Caco-2 (cell line): ENCODE data around the gene RIMS1. TPM values are rescaled to one million over a fixed set of nuclear protein-coding genes. Genes with fewer than 3 reads are reported as not detected.

ENCODE experiments used
- BruUV-seq: library from RNA; stranded (reverse); fragments of 400-500 nt; replicated peaks from 2 replicates; lab custom pipeline; 2021; lab: Mats Ljungman, UMichigan
- CTCF ChIA-PET: fragments of 300-600 bp; sonication (Branson Sonifier 250); formaldehyde crosslinking; loops from one replicate; lab custom pipeline; 2022; ENCODE audit warnings: antibody characterized with exemption; lab: Charles Lee
- POLR2A ChIA-PET: fragments of 300-600 bp; sonication (Branson Sonifier 250); formaldehyde crosslinking; loops from one replicate; lab custom pipeline; 2022; ENCODE audit warnings: antibody characterized with exemption; lab: Charles Lee
- DNase-seq, 2 experiments: peaks; one replicate each; pipeline versions ENCODE4 v3.0.0 to v3.0.0-alpha.2; 2020 to 2022
- H3K27me3 ChIP-seq: replicated peaks from 2 replicates; pipeline ENCODE4 v1.6.0; 2011; ENCODE audit warnings: low read length; ENCODE audit not compliant: control insufficient read depth, insufficient read depth
- H3K36me3 ChIP-seq: 2 replicates; pipeline ENCODE4 v1.5.1; 2011; ENCODE audit warnings: low read length; ENCODE audit not compliant: control insufficient read depth, insufficient read depth
- H3K4me1 ChIP-seq: fragments of 250-450 bp; sonication (Bioruptor Pico); 2 replicates; pipeline ENCODE4 v1.5.1; 2020; ENCODE audit warnings: mild to moderate bottlenecking
- H3K4me3 ChIP-seq: 2 replicates; pipeline ENCODE4 v1.5.1; 2011; ENCODE audit warnings: low read depth, mild to moderate bottlenecking, control low read depth, low read length
- H3K9me3 ChIP-seq: fragments of 250-450 bp; sonication (Bioruptor Pico); 2 replicates; pipeline ENCODE4 v1.5.1; 2020; ENCODE audit warnings: mild to moderate bottlenecking, moderate library complexity
- H3K27ac Mint-ChIP-seq: one replicate; pipeline ENCODE4 v1.8.0; 2022; ENCODE audit warnings: mixed read lengths; ENCODE audit not compliant: unreplicated experiment
- H3K27me3 Mint-ChIP-seq: one replicate; pipeline ENCODE4 v1.8.0; 2022; ENCODE audit warnings: mixed read lengths; ENCODE audit not compliant: insufficient read depth, unreplicated experiment
- H3K36me3 Mint-ChIP-seq: one replicate; pipeline ENCODE4 v1.8.0; 2022; ENCODE audit warnings: mild to moderate bottlenecking, mixed read lengths; ENCODE audit not compliant: insufficient read depth, unreplicated experiment
- H3K4me1 Mint-ChIP-seq: one replicate; pipeline ENCODE4 v1.8.0; 2022; ENCODE audit warnings: low read depth, mixed read lengths; ENCODE audit not compliant: unreplicated experiment
- H3K4me3 Mint-ChIP-seq: one replicate; pipeline ENCODE4 v1.8.0; 2022; ENCODE audit warnings: mild to moderate bottlenecking, moderate library complexity, mixed read lengths; ENCODE audit not compliant: unreplicated experiment
- H3K9me3 Mint-ChIP-seq: one replicate; pipeline ENCODE4 v1.8.0; 2022; ENCODE audit warnings: mixed read lengths; ENCODE audit not compliant: unreplicated experiment
- CTCF ChIP-seq, 2 experiments: fragments of 200-600 bp in 1 of 2; IDR thresholded peaks; 1 replicate in 1 of 2; 2 replicates in 1 of 2; pipeline versions ENCODE4 v1.5.1 to v1.8.0; 2011 to 2022; ENCODE audit warnings: antibody characterized with exemption in 1 of 2, control low read depth in 1 of 2, inconsistent platforms in 1 of 2, low read depth in 1 of 2, low read length in 1 of 2, mild to moderate bottlenecking in 1 of 2, moderate library complexity in 1 of 2; ENCODE audit not compliant: insufficient read depth in 1 of 2, severe bottlenecking in 1 of 2, unreplicated experiment in 1 of 2
- intact Hi-C: fragments of 100-400 bp; cut with micrococcal nuclease; formaldehyde crosslinking; loops from one replicate; pipeline ENCODE4 v1.10.0; 2022; ENCODE audit not compliant: unreplicated experiment
- total RNA-seq: library from RNA; stranded (reverse); gene quantifications from 2 replicates; pipeline ENCODE4 v1.2.3, GENCODE V29; 2022

The RIMS1 gene
- total RNA-seq, 1 experiment from 2014 or later, result 3.4 TPM

- Histone ChIP-seq H3K4me1 (peaks cover 4% of the 10 kb centered on the region; the same call in 1 of the 2 replicates), H3K4me3 (no peak overlapping the region), H3K27me3 (no peaks in the 10 kb centered on the region), H3K36me3 (no peaks in the 10 kb centered on the region), H3K9me3 (no peaks in the 10 kb centered on the region)
- H3K27ac Mint-ChIP-seq, result no peak overlapping the region
- ChIA-PET CTCF (no interaction called here), POLR2A (no interaction called here)
- H3K9me3 Mint-ChIP-seq, result no peaks in the 10 kb centered on the region
- no peak for TF ChIP-seq CTCF (IDR thresholded peaks at IDR 0.05; ENCODE audit: insufficient read depth in 1 of 2, low read depth in 1 of 2, low read length in 1 of 2, severe bottlenecking in 1 of 2, unreplicated experiment in 1 of 2)
- H3K36me3 Mint-ChIP-seq, result no peaks in the 10 kb centered on the region
- no TSS peak for BruUV-seq
- no peak overlapping the region for H3K4me3 Mint-ChIP-seq
- intact Hi-C loops, result no loop called here
- H3K27me3 Mint-ChIP-seq, result no peaks in the 10 kb centered on the region
- no peaks in the 10 kb centered on the region for H3K4me1 Mint-ChIP-seq
- no peak for DNase-seq
These were observed 530.6 kb downstream of the RIMS1 start for GRCh38 chr6:72416744-72417465.

DNA sequence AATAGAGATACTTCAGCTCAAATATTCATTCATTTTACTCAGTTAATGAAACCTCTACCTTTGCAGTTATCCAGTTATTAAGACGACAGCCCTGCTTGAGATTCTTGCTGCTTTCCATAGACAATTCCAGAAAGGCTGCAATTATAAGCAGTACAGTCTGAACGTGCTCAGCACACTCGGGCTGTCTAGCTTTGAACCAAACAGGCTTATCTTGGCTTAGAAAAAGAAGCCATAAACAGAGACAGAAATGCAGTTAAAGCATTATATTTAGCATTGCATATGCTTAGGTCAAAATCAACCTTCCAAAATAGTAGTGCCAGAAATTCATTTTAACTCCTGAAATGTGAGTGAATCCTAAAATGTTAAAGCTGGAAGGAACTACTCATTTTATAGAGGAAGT, 531.4 kb downstream of the RIMS1 start:
- Histone ChIP-seq H3K9me3 (no peaks in the 10 kb centered on the region), H3K27me3 (no peaks in the 10 kb centered on the region), H3K4me1 (peaks cover 4% of the 10 kb centered on the region; the same call in 1 of the 2 replicates), H3K36me3 (no peaks in the 10 kb centered on the region), H3K4me3 (no peak overlapping the region)
- no TSS peak for BruUV-seq
- Mint-ChIP-seq H3K27me3 (no peaks in the 10 kb centered on the region), H3K36me3 (no peaks in the 10 kb centered on the region), H3K9me3 (no peaks in the 10 kb centered on the region), H3K27ac (no peak overlapping the region), H3K4me1 (no peaks in the 10 kb centered on the region), H3K4me3 (no peak overlapping the region)
- TF ChIP-seq CTCF (IDR thresholded peaks at IDR 0.05; ENCODE audit: insufficient read depth in 1 of 2, low read depth in 1 of 2, low read length in 1 of 2, severe bottlenecking in 1 of 2, unreplicated experiment in 1 of 2), result no peak
- CTCF ChIA-PET, result interaction anchor here (1.1 kb wide), 1 partner anchor 162 kb away, joined by 5 read pairs; no protein-coding TSS in a partner anchor
- POLR2A ChIA-PET, result no interaction called here
- intact Hi-C loops, result no loop called here
- DNase-seq, result no peak

DNA sequence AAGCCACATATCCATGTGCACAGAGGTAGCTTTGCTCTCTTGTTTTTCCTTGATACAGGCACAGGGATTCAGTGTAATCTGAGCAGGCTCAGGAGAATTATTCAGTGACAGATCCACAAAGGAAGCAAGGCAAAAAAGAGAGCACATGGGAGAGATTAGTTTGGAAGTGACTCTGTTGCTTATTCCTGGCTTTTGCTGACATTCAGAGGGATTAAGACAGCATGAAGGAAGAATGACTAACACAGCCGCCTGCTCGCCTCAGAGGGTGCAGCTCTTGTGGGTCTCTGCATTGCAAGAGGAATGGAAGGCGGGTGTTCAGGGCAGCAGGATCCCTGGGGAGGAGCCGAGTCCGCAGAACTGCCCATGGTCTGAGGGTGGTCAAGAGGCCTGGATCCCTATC, 532.1 kb downstream of the RIMS1 start:
- Mint-ChIP-seq H3K27ac (no peak overlapping the region), H3K9me3 (no peaks in the 10 kb centered on the region), H3K36me3 (no peaks in the 10 kb centered on the region), H3K4me1 (no peaks in the 10 kb centered on the region), H3K27me3 (no peaks in the 10 kb centered on the region), H3K4me3 (no peak overlapping the region)
- no TSS peak for BruUV-seq
- intact Hi-C loops, result no loop called here
- no peak overlapping the region for H3K4me3 ChIP-seq
- no peaks in the 10 kb centered on the region for H3K27me3 ChIP-seq
- ChIA-PET POLR2A (no interaction called here), CTCF (interaction anchor here (1.1 kb wide), 1 partner anchor 162 kb away, joined by 5 read pairs; no protein-coding TSS in a partner anchor)
- H3K4me1 ChIP-seq, result peaks cover 2% of the 10 kb centered on the region; the same call in 1 of the 2 replicates
- no peak for DNase-seq
- no peaks in the 10 kb centered on the region for H3K9me3 ChIP-seq
- no peak for TF ChIP-seq CTCF (IDR thresholded peaks at IDR 0.05; ENCODE audit: insufficient read depth in 1 of 2, low read depth in 1 of 2, low read length in 1 of 2, severe bottlenecking in 1 of 2, unreplicated experiment in 1 of 2)
- no peaks in the 10 kb centered on the region for H3K36me3 ChIP-seq
